OCI-LY7 (cell line): ENCODE results near the gene SARDH. TPM values are rescaled to one million over a fixed set of nuclear protein-coding genes. Genes with fewer than 3 reads are reported as not detected.

Source experiments
- BruUV-seq: library from RNA; stranded (reverse); fragments of 400-500 nt; replicated peaks from 2 replicates; lab custom pipeline; 2021; lab: Mats Ljungman, UMichigan
- CTCF ChIA-PET: fragments of 300-600 bp; sonication (Branson Sonifier 250); formaldehyde crosslinking; loops from one replicate; lab custom pipeline; 2022; ENCODE audit warnings: antibody characterized with exemption; ENCODE audit not compliant: unreplicated experiment; lab: Charles Lee
- POLR2A ChIA-PET: fragments of 300-600 bp; sonication (Branson Sonifier 250); formaldehyde crosslinking; loops from one replicate; lab custom pipeline; 2022; ENCODE audit warnings: antibody characterized with exemption; lab: Charles Lee
- DNase-seq: peaks from one replicate; pipeline ENCODE4 v3.0.0-alpha.2; 2015; ENCODE audit warnings: low spot score
- H2AFZ ChIP-seq: fragments of 200-600 bp; sonication (generic), shearing (Covaris generic); 2 replicates; pipeline ENCODE4 v1.6.1; 2014; ENCODE audit warnings: mild to moderate bottlenecking, antibody characterized with exemption, low read length, moderate library complexity
- H3K27ac ChIP-seq: fragments of 200-600 bp; sonication (generic); 2 replicates; pipeline ENCODE4 v1.5.1; 2014; ENCODE audit warnings: mixed run types, low read depth, mild to moderate bottlenecking, moderate library complexity, low read length, inconsistent platforms; ENCODE audit not compliant: poor library complexity, severe bottlenecking
- H3K36me3 ChIP-seq: fragments of 200-600 bp; sonication (generic); 2 replicates; pipeline ENCODE4 v1.6.1; 2014; ENCODE audit warnings: mild to moderate bottlenecking, antibody characterized with exemption, low read length, moderate library complexity, mixed read lengths; ENCODE audit not compliant: insufficient read depth
- H3K4me1 ChIP-seq: fragments of 200-600 bp; sonication (generic); 2 replicates; pipeline ENCODE4 v1.5.1; 2014; ENCODE audit warnings: mild to moderate bottlenecking, low read length; ENCODE audit not compliant: insufficient read depth, poor library complexity, severe bottlenecking
- H3K4me2 ChIP-seq: fragments of 200-600 bp; sonication (generic); 2 replicates; pipeline ENCODE4 v1.6.1; 2014; ENCODE audit warnings: mild to moderate bottlenecking, low read length
- H3K4me3 ChIP-seq: fragments of 200-600 bp; sonication (generic); 2 replicates; pipeline ENCODE4 v1.5.1; 2014; ENCODE audit warnings: mild to moderate bottlenecking, low read depth, low read length; ENCODE audit not compliant: poor library complexity, severe bottlenecking
- H3K79me2 ChIP-seq: fragments of 200-600 bp; sonication (generic); 2 replicates; pipeline ENCODE4 v1.6.1; 2016; ENCODE audit warnings: low read depth, mild to moderate bottlenecking, low read length, moderate library complexity, mixed read lengths; ENCODE audit not compliant: insufficient read depth
- H3K9me2 ChIP-seq: fragments of 200-600 bp; sonication (generic); 2 replicates; pipeline ENCODE4 v1.6.1; 2016; ENCODE audit warnings: mild to moderate bottlenecking, low read length, mixed read lengths; ENCODE audit not compliant: insufficient read depth
- H3K9me3 ChIP-seq: fragments of 200-600 bp; sonication (generic); 2 replicates; pipeline ENCODE4 v1.6.1; 2014; ENCODE audit warnings: mild to moderate bottlenecking, mixed run types, low read length, mixed read lengths
- H4K20me1 ChIP-seq: fragments of 200-600 bp; sonication (generic); 2 replicates; pipeline ENCODE4 v1.6.1; 2014; ENCODE audit warnings: mild to moderate bottlenecking, antibody characterized with exemption, low read length, moderate library complexity, mixed read lengths; ENCODE audit not compliant: insufficient read depth
- CTCF ChIP-seq: fragments of 200-600 bp; sonication (generic); conservative IDR thresholded peaks from 2 replicates; pipeline ENCODE4 v1.5.1; 2014; ENCODE audit warnings: mild to moderate bottlenecking, antibody characterized with exemption, low read length, moderate library complexity, mixed read lengths
- EZH2phosphoT487 ChIP-seq: fragments of 200-600 bp; sonication (generic); IDR thresholded peaks from 2 replicates; pipeline ENCODE4 v1.6.1; 2018; ENCODE audit warnings: low read depth, borderline replicate concordance, mild to moderate bottlenecking, mixed run types, antibody characterized with exemption, low read length, moderate library complexity, mixed read lengths
- intact Hi-C: fragments of 100-400 bp; cut with micrococcal nuclease; formaldehyde crosslinking; loops from one replicate; pipeline ENCODE4 v1.10.0; 2022; ENCODE audit not compliant: unreplicated experiment
- total RNA-seq, 2 experiments: library from RNA; depleted of rRNA in 1 of 2; stranded (reverse); fragments of >200 nt in 1 of 2; shearing (Covaris generic) in 1 of 2; gene quantifications; 2 replicates each; pipeline ENCODE4 v1.2.3, GENCODE V29; 2014 to 2022

The SARDH gene
- total RNA-seq, 2 experiments from 2014 or later, result 42.8 to 60.8 TPM

DNA sequence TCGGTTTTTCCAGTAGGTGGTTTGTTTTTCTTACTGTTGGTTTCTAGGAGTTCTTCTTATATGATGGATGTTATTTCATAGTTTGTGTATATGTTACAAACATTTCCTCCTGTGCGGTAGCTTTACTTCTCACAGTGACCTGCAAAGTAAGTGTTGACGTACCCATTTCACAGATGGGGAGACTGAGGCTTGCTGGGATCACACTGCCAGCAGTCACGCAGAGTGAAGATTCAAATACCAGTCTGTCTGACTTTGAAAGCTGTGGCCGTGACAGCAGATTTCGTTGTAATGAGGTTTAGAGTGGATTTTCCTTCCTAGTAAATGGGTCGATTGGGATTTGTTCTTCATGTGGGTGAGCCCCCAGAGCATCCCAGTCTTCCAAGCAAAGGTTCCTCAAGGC lies 89.0 kb downstream of the SARDH start:
- Histone ChIP-seq H3K4me2 (no peak overlapping the region), H4K20me1 (no peaks in the 10 kb centered on the region), H3K79me2 (no peaks in the 10 kb centered on the region), H3K36me3 (no peaks in the 10 kb centered on the region), H3K9me3 (no peaks in the 10 kb centered on the region), H3K9me2 (no peaks in the 10 kb centered on the region), H2AFZ (no peak overlapping the region), H3K4me3 (no peak overlapping the region), H3K4me1 (no peaks in the 10 kb centered on the region), H3K27ac (no peak overlapping the region)
- no peak for DNase-seq
- TF ChIP-seq EZH2phosphoT487, result no peak
- no peak for TF ChIP-seq CTCF
- BruUV-seq, result no TSS peak
- POLR2A ChIA-PET, result no interaction called here
- CTCF ChIA-PET, result no interaction called here
- intact Hi-C loops, result no loop called here

DNA sequence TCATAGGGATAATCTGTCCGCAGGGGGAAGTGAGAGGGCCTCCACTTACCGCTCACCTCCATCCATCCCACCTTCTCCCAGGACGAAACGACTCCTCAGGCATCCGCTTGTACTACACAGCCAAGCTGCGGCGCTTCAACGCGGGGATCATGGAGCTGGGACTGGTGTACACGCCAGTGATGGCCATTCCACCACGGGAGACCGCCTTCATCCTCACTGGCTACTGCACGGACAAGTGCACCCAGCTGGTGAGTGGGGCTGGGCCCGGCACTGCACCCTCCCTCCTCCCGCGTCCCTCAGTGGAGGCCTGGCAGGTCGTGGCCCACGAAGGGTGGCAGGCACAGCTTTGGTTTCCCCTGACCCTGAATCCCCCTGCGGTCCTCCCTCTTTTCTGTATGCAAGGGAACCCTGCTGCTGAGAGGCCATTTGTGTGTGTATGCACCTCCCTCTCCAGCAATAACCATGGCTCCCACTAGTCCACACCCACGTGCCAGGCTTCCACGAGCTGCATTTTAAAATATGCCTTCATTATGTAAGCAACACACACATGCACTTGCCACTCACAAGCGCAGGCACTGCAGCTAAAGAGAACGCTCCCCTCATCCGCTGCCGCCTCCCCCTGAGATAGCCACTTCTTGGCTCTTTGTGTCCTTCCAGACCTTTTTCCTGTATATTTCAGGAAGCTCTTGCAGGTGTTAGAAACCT lies 90.2 kb downstream of the SARDH start:
- Histone ChIP-seq H3K9me3 (no peaks in the 10 kb centered on the region), H3K36me3 (no peaks in the 10 kb centered on the region), H2AFZ (no peak overlapping the region), H3K79me2 (no peaks in the 10 kb centered on the region), H3K27ac (no peak overlapping the region), H3K9me2 (no peaks in the 10 kb centered on the region), H3K4me1 (no peaks in the 10 kb centered on the region), H3K4me2 (no peak overlapping the region), H3K4me3 (no peak overlapping the region), H4K20me1 (no peaks in the 10 kb centered on the region)
- ChIA-PET CTCF (no interaction called here), POLR2A (no interaction called here)
- intact Hi-C loops, result no loop called here
- no TSS peak for BruUV-seq
- DNase-seq, result no peak
- TF ChIP-seq EZH2phosphoT487, result no peak
- TF ChIP-seq CTCF, result no peak

- CTCF ChIA-PET, result no interaction called here
- no peaks in the 10 kb centered on the region for H3K36me3 ChIP-seq
- H3K4me3 ChIP-seq, result no peak overlapping the region
- no peak overlapping the region for H2AFZ ChIP-seq
- no peaks in the 10 kb centered on the region for H4K20me1 ChIP-seq
- no peak for DNase-seq
- H3K4me2 ChIP-seq, result no peak overlapping the region
- TF ChIP-seq EZH2phosphoT487 (no peak), CTCF (no peak)
- H3K4me1 ChIP-seq, result no peaks in the 10 kb centered on the region
- no peaks in the 10 kb centered on the region for H3K9me2 ChIP-seq
- POLR2A ChIA-PET, result no interaction called here
- BruUV-seq, result no TSS peak
- no peaks in the 10 kb centered on the region for H3K9me3 ChIP-seq
- no peak overlapping the region for H3K27ac ChIP-seq
- no peaks in the 10 kb centered on the region for H3K79me2 ChIP-seq
- intact Hi-C loops, result no loop called here
These were observed 91.0 kb downstream of the SARDH start for GRCh38 chr9:133647148-133647547.
